CD4-positive, alpha-beta T cell treated with Interleukin-15 for 1 hour (primary cell): ENCODE data around the gene FRRS1L.
A peak's percentile ranks its signal among the peaks of the same experiment; 100 is the strongest.
"Not testable (repeated sequence)": the region's sequence is repeated elsewhere in the genome, so short reads cannot be mapped to it uniquely, and the experiment has no call there.

Source experiments
- DNase-seq: peaks from one replicate; pipeline ENCODE4 v3.0.0-alpha.2; 2020

FRRS1L gene

DNA sequence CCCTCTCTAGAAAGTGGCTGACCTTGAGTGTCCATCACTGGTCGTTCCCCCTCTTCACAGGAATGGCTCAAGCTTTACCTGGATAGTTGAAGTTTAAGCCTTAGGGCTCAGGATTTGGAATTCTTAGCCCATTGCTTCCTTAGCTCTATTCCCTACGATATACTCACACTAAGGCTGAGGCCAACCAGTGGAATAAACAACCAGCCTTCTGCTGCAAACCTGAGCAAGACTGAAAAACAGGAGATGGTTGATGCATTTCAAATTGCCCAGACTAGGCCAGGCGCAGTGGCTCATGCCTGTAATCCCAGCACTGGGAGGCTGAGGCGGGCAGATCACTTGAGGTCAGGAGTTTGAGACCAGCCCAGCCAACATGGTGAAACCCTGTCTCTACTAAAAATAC is 40.4 kb downstream of the FRRS1L start:
- not testable (repeated sequence) for DNase-seq

DNA sequence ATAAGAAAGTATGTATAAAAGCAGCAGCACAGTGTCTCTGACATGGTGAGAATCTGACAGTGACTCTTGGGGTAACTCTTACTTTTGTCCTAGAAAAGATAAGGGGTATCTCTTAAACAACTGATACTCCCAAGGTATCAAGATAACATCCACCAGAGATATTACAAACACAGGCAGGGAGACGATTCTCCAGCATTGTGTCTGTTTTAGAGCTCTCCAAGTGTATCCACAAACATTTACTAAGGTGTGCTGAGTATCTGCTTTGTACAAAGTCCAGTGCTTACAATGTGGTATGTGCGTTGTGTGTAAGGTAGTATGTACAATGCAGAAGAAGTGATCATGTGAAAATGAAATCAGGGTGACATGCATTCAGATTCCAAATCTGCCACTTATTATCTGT is 42.9 kb downstream of the FRRS1L start:
- DNase-seq: no peak

DNA sequence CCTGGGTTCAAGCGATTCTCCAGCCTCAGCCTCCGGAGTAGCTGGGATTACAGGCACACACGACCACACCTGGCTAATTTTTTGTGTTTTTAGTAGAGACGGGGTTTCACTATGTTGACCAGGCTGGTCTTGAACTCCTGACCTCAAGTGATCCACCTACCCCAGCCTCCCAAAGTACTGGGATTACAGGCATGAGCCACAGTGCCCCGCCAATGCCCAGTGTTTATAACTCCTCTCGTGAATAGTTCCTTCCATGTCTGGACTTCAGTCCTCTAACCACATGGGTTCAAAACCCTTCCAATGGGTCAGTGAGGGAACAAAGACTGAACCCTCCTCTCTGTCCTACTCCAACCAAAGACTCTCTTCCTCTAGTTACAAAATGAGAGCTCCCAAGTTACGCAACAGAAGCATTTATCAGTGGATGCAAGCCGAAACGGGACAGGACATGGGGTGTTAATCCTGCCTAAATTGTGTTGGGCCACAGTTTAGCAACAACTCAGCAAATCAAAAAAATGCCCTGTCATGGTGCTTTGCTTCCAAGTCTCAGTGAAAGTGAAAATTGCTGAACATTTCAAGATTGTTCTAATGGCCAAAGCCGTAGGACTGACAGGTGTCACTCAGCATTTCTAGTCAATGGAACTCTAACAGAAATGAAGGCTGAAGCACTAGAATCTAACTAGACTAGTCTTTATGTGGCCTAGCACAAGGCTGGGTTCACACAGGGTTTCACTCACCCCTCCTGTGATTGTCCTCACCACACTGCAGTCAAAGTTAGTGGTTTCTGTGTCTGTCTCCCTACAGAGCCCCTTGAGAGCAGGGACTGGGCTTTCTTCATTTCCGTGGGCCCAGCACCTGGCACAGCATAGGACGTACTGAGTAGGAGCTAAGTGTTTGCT is 44.1 kb downstream of the FRRS1L start:
- no peak for DNase-seq

DNA sequence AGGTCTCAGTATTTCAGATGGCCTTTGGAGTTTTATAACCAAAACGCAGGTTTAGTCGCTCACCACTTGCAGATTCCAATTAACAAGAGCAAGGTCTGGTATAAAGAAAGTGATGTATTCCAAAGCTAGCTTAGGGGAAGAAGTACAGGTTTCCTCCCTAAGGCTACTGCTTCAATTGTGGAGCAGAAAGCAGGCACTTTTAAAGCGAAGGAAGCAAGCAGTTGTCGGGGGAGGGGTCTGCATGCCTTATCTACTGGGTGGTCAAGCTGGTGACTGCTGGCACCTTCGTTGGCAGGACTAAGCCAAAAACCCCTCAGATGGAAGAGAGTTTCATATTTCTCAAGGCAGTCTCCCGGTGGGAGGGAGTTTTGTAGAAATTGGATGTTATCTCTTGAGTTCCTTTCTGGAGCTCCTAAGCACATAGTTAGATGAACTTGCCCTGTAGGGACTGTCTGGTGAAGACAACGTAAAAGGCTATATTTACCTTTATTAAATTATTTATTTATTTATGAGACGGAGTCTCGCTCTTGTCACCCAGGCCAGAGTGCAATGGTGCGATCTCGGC is 45.7 kb downstream of the FRRS1L start:
- no peak for DNase-seq

DNA sequence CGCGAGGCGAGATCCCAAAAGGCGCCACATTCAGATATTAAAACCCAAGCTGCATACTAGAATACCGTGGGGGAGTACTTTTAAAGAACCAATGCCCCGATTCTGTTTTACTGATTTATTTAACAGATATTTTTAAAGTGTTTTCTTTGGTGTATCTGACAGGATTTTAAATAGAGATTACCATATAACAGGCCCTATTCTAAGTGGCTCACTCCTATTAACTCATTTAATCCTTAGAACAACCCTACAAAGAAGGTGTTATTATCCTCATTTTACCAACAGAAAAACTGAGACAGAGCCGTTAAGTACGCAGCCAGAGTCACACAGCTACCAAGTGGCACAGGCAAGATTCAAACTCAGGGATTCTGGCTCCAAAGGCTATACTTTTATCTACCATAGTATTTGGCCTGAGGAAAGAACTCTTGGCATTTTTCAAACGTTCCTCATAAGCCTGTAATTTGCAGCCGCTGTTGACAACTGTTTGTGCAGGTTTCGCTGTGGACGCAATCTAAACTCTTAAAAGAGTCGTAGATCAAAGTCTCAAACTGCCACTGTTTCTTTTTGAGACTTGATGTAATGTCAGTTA is 46.8 kb downstream of the FRRS1L start:
- no peak for DNase-seq

DNA sequence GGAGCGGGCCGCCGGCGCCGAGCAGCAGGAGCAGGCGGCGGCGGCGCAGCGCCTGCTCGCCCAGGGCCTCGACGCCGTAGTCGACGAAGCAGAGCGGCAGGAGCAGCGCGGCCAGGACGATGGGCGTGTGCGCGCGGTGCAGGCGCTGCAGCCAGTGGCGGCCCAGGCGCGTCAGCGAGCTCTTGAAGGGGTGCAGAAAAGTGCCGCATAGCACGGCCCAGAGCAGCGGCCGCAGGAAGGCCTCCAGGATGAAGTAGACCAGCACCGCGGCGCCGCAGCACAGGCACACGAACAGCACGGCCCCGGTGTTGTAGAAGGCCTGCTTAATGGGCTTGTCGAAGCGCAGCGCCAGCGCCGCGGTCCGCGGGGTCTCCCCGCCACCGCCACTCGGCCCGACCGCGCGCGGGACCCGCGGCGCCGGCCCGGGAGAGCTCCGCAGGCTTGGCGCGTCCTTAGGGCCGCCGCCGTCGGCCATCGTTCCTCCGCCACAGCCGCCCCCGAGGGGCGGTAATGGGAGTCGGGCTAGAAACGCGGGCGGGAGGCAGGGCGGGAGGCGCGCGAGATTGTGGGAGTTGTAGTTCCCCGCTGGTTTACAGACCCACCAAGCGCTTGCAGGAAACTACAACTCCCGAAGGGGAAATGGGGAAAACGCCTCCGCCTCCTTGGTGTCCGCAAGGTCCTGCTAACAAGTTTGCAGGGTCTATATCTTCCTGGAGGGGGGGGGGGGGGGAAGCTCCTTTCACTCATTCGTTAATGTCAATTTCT is 47.4 kb downstream of the FRRS1L start, which contains the start of gene TMEM245:
Gene TMEM245 (minus strand): TSS at position 509 of the 765 bp plus-strand sequence. CDS start 34 bp downstream, at position 475.
- peak; percentile 98 for DNase-seq

DNA sequence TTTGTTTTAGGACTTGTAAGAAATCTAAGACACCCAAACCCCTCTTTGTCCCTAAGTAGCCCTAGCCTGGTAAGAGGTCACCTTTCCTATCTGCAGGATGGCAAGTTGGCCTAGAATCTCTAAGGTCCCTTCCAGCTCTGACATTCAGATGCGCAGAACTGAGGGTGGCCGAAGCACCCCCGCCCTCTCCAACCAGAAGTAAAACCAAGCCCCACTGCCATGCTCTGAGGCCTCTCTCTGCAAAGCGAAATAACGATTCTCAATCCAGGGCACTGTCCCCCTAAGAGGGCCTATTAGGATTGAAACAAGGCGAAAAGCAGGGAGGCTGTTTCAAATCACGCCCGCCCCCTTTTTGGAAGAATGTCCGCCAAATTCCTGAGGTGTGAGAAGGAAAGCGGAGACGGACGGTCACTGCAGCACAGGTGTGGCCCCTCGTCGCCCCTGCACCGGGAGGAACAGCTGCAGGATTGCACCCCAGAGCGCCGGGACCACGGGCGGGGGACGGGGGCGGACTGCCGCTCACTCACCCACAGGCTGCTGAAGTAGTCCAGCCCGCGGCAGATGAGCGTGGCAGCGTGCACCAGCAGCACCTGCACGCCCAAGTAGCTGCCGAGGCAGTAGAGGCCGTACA is 48.1 kb downstream of the FRRS1L start:
- DNase-seq: no peak

DNA sequence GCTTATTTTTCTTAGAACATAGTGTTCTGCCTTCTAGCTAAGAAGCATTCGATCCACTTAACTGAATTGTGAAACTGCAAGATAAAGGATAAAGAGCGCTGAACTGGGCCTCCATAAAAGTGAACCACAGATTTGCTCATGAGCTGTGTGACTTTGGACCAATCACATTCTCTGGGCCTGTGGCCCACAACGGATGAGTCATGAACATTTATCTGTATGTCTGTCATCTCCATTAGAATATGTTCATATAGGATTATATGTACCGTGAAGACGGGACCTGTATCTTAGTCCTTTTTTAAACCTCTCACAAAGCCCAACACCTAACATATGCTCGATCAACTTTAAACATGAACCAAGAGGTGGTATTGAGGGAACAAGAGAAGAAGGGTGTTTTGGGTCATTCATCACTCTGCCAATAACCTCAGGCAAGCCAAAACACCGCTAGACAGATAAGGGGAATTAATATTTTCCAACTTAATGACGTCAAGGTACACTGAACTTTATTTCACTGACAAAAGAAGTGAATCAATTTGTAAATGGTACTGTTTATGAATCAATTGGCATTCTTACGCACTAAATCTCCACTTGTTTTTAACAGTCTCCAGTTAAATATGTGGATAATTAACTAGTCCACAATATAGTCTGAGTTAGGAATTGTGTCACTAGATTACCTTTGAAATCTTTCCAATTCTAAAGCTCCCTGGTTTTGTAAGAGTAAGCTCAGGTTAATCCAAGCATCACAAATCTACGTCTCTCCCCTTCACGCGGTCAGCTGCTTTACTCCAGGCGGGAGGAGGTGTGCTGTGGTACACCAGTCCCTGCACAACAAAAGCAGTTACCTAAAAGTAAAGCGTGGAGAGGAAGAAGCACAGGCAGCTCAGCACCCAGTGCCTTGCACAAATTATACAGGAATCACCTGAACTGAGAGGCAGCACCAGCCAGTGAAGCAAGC is 48.9 kb downstream of the FRRS1L start:
- DNase-seq: peak; percentile 29

DNA sequence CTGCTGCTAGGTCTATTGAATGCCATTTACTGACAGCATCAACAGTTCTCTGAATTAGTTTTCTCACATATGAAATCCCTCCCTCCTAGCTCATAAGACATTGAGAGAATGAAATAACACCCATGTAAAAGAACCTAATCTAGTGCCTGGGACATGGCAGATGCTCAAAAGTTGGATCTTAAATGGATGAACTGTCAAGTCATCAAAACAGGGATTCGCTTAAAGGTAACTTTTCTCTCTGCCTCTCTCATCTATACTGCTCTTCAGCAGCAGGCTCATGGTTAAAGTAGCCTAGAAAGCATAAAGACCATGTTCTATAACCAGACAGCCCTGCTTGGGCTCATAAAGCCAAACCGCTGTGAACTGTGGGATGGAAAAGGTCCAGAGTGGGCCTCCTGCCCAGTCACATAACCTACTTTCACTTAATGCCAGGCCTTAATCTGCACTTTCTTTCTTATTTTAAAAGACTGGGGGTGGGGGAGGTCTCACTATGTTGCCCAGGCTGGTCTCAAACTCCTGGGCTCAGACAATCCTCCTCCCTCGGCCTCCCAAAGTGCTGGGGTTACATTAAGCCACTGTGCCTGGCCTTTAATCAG is 51.0 kb downstream of the FRRS1L start:
- no peak for DNase-seq

DNA sequence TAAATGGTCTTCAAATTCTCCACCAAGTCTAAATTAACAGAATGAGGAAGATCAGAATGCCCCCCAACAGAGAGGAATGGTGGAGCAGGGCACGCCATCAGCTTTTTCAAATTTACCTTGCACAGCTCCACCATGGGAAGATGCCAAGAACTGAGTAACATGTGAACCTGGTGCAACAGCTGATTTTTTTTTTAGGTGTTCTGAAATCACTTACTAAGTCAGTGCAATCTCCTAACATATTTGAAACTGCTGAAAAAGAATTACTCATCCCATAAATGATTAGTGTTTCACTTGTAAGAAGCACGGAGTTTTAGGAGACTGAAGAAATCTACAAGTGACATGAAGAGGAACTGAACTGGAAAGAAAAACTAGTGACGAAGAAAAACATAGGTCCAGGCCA is 52.4 kb downstream of the FRRS1L start:
- no peak for DNase-seq

DNA sequence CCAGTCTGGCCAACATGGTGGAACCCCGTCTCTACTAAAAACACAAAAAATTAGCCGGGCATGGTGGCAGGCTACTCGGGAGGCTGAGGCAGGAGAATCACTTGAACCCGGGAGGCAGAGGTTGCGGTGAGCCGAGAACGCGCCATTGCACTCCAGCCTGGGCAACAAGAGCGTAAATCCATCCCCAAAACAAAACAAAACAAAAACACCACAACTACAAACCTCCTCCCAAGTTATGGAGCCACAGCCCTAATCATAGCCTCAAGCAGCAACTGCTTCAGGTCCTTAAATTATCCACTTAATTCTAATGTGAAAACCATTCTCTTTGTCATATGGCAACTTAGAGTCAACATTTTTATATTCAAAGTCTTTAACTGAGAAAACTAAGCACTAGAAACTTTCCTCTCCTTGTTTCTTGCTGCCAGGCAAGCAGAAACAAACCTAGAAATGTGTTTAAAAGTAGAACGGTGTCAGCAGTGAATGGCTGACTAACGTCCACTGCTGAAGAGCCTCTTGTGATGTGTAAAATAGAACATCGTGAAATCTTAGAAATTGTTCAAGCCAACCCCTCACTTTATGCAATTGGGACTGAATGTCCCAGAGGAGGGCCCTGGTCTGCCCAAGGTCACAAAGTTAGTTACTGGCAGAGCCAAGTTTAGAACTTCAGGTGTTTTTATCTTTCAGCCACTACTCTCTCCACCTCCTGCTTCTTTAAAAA is 53.0 kb downstream of the FRRS1L start:
- no peak for DNase-seq

DNA sequence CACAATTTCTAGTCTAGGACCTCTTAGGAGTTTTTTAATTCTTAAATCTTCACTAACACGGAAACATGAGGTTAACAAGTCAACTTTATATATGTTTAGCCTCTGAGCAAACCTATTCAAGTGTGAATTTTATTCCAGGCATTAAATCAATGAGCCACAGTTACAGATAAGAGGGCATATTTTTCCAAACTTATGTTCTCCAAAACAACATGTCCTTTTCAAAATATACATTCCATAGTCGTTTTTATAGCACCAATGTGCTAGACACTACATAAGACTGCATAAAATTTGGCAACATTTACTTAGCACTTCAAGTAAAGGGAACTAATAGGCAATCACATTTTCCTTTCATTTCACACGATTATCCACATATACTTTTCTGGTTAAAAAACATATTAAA is 53.8 kb downstream of the FRRS1L start:
- no peak for DNase-seq

DNA sequence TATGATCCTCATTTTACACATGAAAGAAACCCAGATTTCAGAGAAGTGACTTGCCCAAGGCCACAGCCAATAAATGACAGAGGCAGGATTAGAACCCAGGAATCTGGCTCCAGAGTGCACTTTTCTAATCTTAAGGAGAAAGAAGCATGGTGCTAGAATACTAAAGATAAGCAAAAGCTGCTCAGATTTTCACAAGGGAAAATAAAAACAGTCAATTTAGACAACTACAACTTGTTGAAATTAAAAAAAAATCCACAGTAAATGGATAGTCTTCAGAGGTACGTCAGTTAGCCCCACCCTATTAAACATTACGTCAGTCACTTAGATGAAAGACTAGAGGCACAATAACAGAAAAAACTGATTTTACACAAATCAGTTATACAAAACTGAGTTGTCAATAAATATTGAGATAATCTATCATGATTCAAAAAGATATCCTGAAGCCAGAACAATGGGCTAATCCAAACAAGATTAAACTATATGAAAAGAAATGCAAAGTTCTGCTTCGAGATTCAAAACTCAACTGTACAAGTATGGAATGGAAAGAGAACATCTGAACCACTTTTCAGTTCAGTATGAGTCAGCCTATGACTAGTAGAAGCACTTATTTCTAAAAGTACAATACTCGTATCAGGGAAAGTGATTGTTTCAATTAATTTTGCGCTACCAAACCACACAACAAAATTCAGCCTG is 56.6 kb downstream of the FRRS1L start:
- DNase-seq: no peak

DNA sequence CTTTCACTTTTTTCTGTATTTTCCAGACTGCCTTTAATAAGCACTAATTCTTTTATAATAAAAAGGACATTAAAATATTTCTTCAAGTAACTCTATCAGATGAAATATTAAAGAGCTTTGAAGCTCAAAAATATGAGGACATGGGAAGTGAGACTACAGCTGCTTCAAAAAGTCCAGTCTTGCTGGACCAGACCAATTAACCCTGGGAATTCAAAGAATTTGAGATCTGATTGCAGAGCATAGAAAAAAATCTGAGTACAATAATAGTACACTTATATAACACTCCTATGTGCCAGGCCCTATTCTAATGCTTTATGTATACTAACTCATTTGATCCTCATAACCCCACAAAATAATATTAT is 57.1 kb downstream of the FRRS1L start:
- DNase-seq: no peak

DNA sequence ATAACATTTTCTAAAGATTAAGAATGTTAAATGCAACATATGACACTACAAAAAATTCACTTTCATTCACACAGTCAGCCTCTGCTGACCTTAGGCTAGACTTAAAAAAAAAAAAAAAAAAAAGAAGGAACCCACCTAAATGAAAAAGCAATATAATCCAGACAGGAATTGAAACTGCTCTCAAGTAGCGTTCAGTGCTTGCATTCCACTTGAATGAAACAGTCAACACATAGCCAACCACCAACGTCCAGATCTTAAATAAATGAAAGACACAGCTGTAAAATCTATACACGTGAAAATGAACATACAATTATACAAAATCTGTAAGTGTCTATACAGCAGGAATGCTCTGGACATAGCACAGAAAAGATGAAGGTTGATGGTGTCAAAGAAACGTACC is 58.7 kb downstream of the FRRS1L start:
- no peak for DNase-seq

DNA sequence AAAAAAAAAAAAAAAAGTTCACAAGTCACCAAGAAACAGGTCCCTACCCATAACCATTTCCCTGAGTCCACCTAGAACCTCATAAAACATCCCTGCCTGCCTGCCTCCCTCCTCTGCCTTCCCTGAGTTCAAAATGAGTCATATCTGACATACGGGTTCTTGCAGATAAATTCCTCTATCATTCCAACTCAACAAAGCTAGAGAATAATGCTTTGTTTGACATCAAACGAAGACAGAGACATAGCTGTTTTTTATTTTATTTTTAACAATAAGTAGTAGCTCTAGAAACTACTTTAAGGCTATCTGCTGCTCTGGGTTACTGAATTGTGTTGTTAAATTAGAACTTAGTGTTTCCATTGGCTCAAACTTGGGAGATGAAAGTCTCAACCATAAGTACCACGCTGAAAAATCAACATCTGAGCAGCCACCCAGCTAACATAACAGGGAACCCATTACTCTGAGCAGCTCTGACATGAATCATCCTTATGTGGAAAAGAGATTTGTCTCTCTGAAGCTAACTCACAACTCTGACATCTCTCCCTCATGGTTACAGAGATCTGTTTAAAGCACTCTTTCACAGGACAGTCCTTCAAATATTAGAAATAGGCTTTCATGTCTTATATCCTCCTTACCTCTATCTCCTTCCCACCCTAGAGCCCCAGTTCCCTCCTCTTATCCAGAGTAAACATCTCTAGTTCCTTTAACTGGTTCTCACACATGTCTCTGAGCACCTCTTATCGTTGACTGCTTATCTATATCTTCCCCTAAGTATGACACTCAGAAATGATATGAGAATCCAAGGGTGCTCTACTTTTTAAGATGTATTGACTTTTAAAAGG is 59.4 kb downstream of the FRRS1L start:
- no peak for DNase-seq

DNA sequence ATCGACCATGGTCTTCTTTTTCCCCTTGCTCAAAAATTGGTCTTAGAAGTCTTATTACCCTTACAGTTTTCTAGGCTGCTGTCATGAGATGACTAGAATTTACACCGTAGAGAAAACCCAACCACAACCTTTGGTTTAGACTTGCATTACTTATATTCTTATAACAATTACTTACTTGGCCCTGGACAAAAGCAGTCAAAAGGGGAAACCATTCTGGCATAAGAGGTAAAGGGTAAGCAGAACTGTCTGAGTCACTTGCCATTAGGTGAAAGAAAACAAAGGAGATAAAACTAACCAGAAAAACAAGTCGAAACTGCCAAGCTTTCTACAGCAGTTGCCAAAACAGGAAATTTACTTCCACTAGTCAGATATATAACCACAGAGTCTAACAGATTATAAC is 65.2 kb downstream of the FRRS1L start:
- DNase-seq: no peak

DNA sequence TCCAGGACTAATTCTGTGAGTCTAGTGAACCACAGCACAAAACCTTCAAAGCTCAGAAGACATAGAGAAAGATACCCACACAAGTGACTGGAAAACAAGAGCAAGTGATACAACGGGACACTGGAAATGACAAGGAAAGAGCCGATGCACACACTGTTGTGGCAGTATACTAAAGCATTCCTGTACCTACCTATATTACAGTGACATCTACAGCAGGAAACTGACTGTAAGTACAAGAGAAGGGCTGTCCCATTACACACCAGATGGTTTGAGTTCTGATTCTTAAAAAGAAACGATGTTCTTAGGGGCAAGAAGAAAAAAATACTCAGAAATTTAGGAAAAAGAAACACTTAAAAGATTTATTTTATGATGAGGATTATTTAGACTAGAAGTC is 65.8 kb downstream of the FRRS1L start:
- no peak for DNase-seq
